GM20431 (cell line): ENCODE results near the gene KLLN.
"Not testable (repeated sequence)": the region's sequence is repeated elsewhere in the genome, so short reads cannot be mapped to it uniquely, and the experiment has no call there.

Source experiments
- in situ Hi-C: fragments of 300-500 bp; cut with MseI, MboI; formaldehyde crosslinking; loops from one replicate; pipeline ENCODE4 v1.15.0; 2020; ENCODE audit warnings: low sequenced_read_pairs; ENCODE audit not compliant: unreplicated experiment

The KLLN gene

GRCh38 chr10:87845624-87845998, 17.7 kb downstream of the KLLN start:
- in situ Hi-C loops: no loop called here

DNA sequence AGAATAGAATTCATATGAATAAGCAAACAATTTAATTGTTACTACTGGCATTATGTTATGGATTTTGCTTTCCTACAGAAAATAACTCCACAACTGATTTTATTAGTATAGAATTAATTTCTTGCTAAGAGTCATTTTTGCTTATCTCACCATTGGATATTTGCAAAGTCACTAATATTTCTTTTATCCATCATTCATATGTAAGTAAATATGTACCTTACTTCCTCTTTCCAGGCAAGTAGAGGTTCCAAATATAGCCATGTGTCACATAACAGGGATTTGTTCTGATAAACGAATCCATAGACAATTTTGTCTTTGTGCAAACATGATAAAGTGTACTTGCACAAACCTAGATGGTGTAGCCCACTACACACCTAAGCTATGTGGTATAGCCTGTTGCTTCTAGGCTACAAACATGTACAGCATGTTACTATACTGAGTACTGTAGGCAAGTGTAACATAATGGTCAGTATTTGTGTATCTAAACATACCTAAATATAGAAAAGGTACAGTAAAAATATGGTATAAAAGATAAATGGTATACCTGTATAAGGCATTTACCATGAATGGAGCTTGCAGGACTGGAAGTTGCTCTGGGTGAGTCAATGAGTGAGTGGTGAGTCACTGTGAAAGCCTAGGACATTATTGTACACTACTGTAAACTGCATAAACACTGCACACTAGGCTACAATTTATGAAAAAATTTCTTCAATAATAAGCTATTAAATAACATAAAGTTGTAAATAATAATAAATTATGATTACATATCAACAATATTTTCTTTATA, 18.3 kb downstream of the KLLN start:
- in situ Hi-C loops: no loop called here

DNA sequence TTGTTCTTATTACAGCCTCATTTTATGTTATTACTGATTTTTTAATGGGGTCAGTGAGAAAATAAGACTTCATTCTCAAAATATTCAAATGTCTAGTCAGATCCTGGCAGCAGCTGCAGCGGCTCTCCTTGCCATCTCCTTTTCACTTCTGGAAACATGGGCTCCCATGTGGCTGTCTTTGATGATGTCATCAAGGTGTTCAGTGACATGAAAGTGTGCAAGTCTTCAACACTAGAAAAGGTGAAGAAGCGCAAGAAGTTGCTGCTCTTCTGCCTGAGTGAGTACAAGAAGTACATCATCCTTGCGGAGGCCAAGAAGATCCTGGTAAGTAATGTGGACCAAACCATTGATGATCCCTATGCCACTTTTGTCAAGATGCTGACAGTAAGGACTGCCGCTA, 19.6 kb downstream of the KLLN start:
- in situ Hi-C loops: no loop called here

DNA sequence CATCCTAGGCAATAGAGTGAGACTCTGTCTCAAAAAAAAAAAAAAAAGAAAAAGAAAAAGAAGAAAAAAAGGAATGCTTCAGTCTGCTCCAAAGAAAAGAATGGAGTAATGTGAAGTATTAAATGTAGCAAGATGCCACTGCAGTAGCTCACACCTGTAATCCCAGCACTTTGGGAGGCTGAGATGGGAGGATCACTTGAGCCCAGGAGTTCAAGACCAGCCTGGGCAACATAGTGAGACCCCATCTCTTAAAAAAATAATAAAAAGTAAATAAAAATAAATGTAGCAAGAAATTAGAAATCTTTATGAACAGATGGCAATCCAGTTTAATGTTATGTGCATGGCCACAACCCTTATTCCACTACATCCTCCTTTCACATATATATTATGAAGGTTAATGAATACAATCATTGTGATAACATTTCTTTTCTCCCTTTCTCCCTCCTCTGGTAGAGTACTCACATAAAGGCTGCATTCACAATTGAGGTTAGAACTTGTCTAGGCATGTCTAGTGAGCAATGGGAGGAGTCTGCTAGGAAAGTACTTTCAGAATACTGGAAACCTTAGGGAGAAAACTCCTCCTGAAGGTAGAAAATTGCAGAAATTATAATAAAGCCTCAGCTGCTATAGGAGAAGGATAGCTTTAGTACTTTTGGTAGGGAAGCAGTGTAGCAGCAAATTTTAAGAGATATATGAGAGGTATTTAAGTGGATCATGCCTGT, 20.4 kb downstream of the KLLN start:
- in situ Hi-C loops: no loop called here

GRCh38 chr10:87842220-87842641, 21.1 kb downstream of the KLLN start:
- in situ Hi-C loops: no loop called here

- in situ Hi-C loops: no loop called here
Observed at GRCh38 chr10:87841186-87841585, 22.1 kb downstream of the KLLN start.

DNA sequence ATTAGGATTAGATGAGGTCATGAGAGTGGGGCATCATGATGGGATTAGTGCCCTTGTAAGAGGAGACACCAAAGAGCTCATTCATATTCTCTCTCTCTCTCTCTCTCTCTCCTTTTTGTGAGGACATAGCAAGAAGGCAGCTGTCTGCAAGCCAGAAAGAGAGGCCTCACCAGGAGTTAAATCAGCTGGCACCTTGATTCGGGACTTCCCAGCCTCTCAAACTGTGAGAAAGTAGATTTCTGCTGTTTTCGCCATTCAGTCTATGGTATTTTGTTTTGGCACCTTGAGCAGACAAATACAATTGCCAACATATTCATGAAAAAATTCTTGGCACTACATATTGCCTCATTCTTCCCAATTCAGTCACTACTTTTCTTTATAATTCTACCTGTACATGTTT, 24.7 kb downstream of the KLLN start:
- in situ Hi-C loops: no loop called here

- in situ Hi-C loops: no loop called here
Observed at GRCh38 chr10:87837445-87837844, 25.9 kb downstream of the KLLN start.

DNA sequence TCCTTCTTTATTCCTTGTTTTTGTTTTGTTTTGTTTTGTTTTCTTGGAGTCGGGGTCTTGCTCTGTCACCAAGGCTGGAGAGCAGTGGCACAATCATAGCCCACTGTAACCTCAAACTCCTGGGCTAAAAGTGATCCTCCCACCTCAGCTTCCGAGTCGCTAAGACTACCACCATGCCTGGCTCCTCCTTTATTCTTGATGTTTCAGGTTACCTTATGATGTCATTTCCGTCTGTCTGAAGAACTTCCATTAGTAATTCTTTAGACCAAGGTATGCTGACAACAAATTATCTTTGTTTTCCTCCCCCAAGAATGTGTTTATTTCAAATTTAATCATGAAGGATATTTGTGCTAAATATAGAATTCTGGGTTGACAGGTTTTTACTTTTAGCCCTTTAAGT, 27.2 kb downstream of the KLLN start:
- in situ Hi-C loops: no loop called here

GRCh38 chr10:87829986-87830729, 33.2 kb downstream of the KLLN start:
- in situ Hi-C loops: no loop called here

GRCh38 chr10:87829051-87829450, 34.3 kb downstream of the KLLN start:
- in situ Hi-C loops: not testable (repeated sequence)

- in situ Hi-C loops: no loop called here
Observed at GRCh38 chr10:87827681-87828080, 35.7 kb downstream of the KLLN start.

DNA sequence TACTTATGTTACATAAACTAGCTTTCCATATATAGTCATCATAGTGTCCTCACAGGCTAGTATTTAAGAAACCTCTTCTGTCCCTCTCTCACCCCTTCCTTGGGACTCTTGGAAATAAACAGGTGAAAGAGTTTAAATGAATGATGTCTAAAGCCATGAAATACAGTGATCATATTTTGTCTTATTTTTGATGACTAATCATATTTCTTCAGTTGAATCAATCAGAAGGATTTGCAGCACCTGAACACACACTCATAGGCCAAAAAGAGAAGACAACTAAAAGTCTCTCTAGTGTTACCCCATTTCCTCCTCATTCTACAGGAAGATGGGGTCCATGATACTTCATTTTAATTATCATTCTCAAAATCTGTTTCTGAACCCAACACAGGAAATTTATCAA, 36.7 kb downstream of the KLLN start:
- in situ Hi-C loops: no loop called here

GRCh38 chr10:87819289-87819585, 44.1 kb downstream of the KLLN start:
- in situ Hi-C loops: no loop called here

GRCh38 chr10:87818505-87819288, 44.6 kb downstream of the KLLN start:
- in situ Hi-C loops: no loop called here

DNA sequence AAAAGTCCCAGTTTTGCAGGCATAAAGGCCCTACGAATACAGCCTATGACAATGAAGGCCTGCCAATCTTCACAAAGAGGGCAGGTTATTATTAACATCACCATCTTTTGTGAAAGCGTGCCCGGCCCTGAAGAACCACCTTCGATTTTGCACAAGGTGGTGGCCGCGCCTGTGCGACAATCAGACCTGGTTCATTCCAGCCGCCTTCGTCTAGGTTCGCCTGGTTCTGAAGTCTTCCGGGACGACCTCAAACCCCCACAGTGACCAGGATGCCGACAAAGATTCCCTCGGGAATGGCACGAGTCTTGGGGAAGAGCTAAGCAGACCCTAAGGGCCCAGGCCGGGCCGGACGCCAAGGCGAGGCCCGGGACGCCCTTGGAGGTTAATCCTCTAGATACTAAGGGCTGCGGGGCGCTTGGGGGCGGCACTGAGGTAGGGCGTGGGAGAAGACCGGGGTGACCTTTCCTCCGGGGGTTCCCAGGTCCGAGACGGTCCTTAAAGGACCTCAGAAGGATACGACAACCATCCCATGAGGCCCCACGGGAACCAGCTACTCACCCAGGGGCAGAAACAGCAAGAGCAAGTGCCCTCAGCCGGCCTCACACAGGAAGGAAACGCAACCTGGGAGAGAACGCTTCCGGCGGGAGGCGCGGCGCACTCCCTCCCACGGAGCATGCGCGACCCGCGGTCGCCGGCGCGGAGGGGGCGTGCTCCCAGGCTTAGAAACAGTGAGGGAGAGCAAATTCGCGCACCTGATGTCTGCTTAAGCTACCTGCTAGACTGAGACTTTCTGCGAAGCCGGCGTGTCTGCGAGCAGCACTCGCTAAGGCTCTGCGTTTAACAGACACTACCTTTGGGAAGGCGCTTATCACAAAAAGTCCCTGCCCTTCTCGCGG, 45.5 kb downstream of the KLLN start, which contains the start of gene ATAD1:
TSS of gene ATAD1 (minus strand) at position 618 of the 896 bp plus-strand sequence. CDS start 3,627 bp downstream, outside the sequence.
- in situ Hi-C loops: no loop called here

GRCh38 chr10:87816898-87817608, 46.3 kb downstream of the KLLN start:
- in situ Hi-C loops: no loop called here

DNA sequence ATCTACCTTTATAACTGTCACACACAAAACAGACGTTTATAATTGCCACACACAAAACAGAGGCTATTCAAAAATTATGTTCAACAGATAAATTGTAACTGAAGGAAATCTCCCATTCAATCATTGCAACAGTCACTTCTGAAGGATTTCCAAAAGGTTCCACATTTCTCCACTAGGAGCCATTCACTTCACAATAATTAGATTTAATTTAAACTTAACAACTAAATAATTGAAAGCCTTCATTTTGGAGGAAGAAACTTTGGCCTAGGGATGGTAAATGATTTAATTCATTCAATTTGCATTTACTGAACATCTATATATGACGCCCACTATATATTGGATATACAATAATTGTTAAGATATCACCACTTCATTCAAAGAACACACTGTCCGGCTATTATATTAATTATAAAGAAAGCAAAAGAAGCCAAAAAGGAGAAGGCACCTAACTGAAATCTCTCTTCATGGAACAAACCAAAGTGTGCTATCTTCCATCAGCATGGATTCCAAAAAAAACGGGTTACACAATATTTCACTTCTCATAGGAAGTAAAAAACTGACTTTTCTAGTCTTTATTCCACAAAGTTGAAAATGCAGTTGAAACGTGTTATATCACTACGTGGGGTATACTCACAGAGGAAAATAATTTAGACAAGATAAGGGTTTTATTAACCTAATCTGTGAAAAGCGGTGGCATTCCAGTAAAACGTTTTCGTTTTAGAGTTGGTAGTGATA, 47.0 kb downstream of the KLLN start:
- in situ Hi-C loops: no loop called here
